Measurements from ENCODE around the gene NTN3.
"Not testable (repeated sequence)": the region's sequence is repeated elsewhere in the genome, so short reads cannot be mapped to it uniquely, and the experiment has no call there.

- TF ChIP-seq CTCF (conservative IDR thresholded peaks at IDR 0.05; ENCODE audit: low read length); EZH2phosphoT487 (IDR thresholded peaks at IDR 0.05; ENCODE audit: borderline replicate concordance): not testable (repeated sequence)
These were observed 35.9 kb upstream of the NTN3 start for GRCh38 chr16:2435236-2435635.

Data from Loucy (cell line).